Left kidney (tissue), 2 donors: ENCODE results near the gene SPAG7. TPM values are rescaled to one million over a fixed set of nuclear protein-coding genes. Genes with fewer than 3 reads are reported as not detected.
"Not testable (repeated sequence)": the region's sequence is repeated elsewhere in the genome, so short reads cannot be mapped to it uniquely, and the experiment has no call there.

Source experiments
- DNase-seq: peaks from one replicate; pipeline ENCODE4 v3.0.0-alpha.2; 2013
- polyA plus RNA-seq: library from polyadenylated mRNA; unstranded; fragments of 120-200 nt; gene quantifications from one replicate; pipeline ENCODE4 v1.2.1, GENCODE V29; 2013; ENCODE audit not compliant: insufficient read length

The SPAG7 gene
- polyA plus RNA-seq, 1 donor = 87.8 TPM

GRCh38 chr17:4938688-4939545, 28.7 kb downstream of the SPAG7 start:
- DNase-seq = no peak

- DNase-seq = no peak
Measured at GRCh38 chr17:4938069-4938491, 29.5 kb downstream of the SPAG7 start.

GRCh38 chr17:4937553-4937952, 30.1 kb downstream of the SPAG7 start:
- DNase-seq = no peak

GRCh38 chr17:4936436-4936835, 31.2 kb downstream of the SPAG7 start:
- no peak for DNase-seq

- no peak for DNase-seq
Measured at GRCh38 chr17:4935650-4936049, 32.0 kb downstream of the SPAG7 start.

GRCh38 chr17:4934173-4934979, 33.2 kb downstream of the SPAG7 start:
- no peak for DNase-seq

- no peak for DNase-seq
Measured at GRCh38 chr17:4933646-4934045, 34.0 kb downstream of the SPAG7 start.

GRCh38 chr17:4932756-4933155, 34.9 kb downstream of the SPAG7 start:
- no peak for DNase-seq

- DNase-seq = no peak
Measured at GRCh38 chr17:4931963-4932362, 35.7 kb downstream of the SPAG7 start, which contains the start of gene GP1BA. Gene GP1BA, plus strand, starts transcription at chr17:4932277. Its CDS starts 328 bp downstream, at chr17:4932605.

GRCh38 chr17:4928881-4929280, 38.7 kb downstream of the SPAG7 start:
- DNase-seq = no peak

GRCh38 chr17:4926577-4927335, 40.9 kb downstream of the SPAG7 start:
- DNase-seq = not testable (repeated sequence)

GRCh38 chr17:4921320-4921719, 46.3 kb downstream of the SPAG7 start:
- no peak for DNase-seq

- DNase-seq = no peak
Measured at GRCh38 chr17:4920351-4921048, 47.1 kb downstream of the SPAG7 start.

- DNase-seq = no peak
Measured at GRCh38 chr17:4919511-4920047, 48.0 kb downstream of the SPAG7 start.

- not testable (repeated sequence) for DNase-seq
Measured at GRCh38 chr17:4914551-4914950, 53.1 kb downstream of the SPAG7 start.

- DNase-seq = no peak
Measured at GRCh38 chr17:4913994-4914393, 53.6 kb downstream of the SPAG7 start.

Other genes with a start within 250 kb of the SPAG7 start
- gene MED11, start 236.4 kb downstream of the SPAG7 start, polyA plus RNA-seq = 23.1 TPM
- 0.32 TPM for gene ZMYND15, start 228.0 kb downstream of the SPAG7 start, polyA plus RNA-seq
- 9.5 TPM for gene CXCL16, start 227.9 kb downstream of the SPAG7 start, polyA plus RNA-seq
- 1.1 TPM for gene TM4SF5, start 195.9 kb downstream of the SPAG7 start, polyA plus RNA-seq
- gene VMO1, start 181.5 kb downstream of the SPAG7 start, polyA plus RNA-seq = 0.33 TPM
- gene GLTPD2, start 178.9 kb downstream of the SPAG7 start, polyA plus RNA-seq = 4.1 TPM
- 122 TPM for gene PSMB6, start 171.7 kb downstream of the SPAG7 start, polyA plus RNA-seq
- 44.5 TPM for gene PLD2, start 160.7 kb downstream of the SPAG7 start, polyA plus RNA-seq
- gene MINK1, start 134.5 kb downstream of the SPAG7 start, polyA plus RNA-seq = 69.7 TPM
- gene C17orf107, start 68.3 kb downstream of the SPAG7 start, polyA plus RNA-seq = 0.71 TPM
- gene CHRNE, start 64.7 kb downstream of the SPAG7 start, polyA plus RNA-seq = 1.2 TPM
- gene GP1BA, start 35.5 kb downstream of the SPAG7 start, polyA plus RNA-seq = 3.2 TPM
- gene SLC25A11, start 27.8 kb downstream of the SPAG7 start, polyA plus RNA-seq = 65.3 TPM
- gene RNF167, start 27.5 kb downstream of the SPAG7 start, polyA plus RNA-seq = 136 TPM
- 323 TPM for gene PFN1, start 19.3 kb downstream of the SPAG7 start, polyA plus RNA-seq
- gene ENO3, start 16.7 kb downstream of the SPAG7 start, polyA plus RNA-seq = 23.4 TPM
- 31.7 TPM for gene CAMTA2, start 19.9 kb upstream of the SPAG7 start, polyA plus RNA-seq
- 8.8 TPM for gene INCA1, start 29.7 kb upstream of the SPAG7 start, polyA plus RNA-seq
- 83.5 TPM for gene KIF1C, start 30.1 kb upstream of the SPAG7 start, polyA plus RNA-seq
- 0.47 TPM for gene SLC52A1, start 67.6 kb upstream of the SPAG7 start, polyA plus RNA-seq
- gene ZFP3, start 110.7 kb upstream of the SPAG7 start, polyA plus RNA-seq = 19.1 TPM
- 54.4 TPM for gene ZNF232, start 144.1 kb upstream of the SPAG7 start, polyA plus RNA-seq
- gene USP6, start 148.2 kb upstream of the SPAG7 start, polyA plus RNA-seq = 13.8 TPM
- gene ZNF594, start 224.1 kb upstream of the SPAG7 start, polyA plus RNA-seq = 28.7 TPM